SKM-1 (cell line): ENCODE data around the gene TMEM219.
"Not testable (repeated sequence)": the region's sequence is repeated elsewhere in the genome, so short reads cannot be mapped to it uniquely, and the experiment has no call there.

Experiments used
- DNase-seq: peaks from one replicate; lab custom pipeline; 2025; ENCODE audit not compliant: unreplicated experiment; lab: John Stamatoyannopoulos, UW

The TMEM219 gene

DNA sequence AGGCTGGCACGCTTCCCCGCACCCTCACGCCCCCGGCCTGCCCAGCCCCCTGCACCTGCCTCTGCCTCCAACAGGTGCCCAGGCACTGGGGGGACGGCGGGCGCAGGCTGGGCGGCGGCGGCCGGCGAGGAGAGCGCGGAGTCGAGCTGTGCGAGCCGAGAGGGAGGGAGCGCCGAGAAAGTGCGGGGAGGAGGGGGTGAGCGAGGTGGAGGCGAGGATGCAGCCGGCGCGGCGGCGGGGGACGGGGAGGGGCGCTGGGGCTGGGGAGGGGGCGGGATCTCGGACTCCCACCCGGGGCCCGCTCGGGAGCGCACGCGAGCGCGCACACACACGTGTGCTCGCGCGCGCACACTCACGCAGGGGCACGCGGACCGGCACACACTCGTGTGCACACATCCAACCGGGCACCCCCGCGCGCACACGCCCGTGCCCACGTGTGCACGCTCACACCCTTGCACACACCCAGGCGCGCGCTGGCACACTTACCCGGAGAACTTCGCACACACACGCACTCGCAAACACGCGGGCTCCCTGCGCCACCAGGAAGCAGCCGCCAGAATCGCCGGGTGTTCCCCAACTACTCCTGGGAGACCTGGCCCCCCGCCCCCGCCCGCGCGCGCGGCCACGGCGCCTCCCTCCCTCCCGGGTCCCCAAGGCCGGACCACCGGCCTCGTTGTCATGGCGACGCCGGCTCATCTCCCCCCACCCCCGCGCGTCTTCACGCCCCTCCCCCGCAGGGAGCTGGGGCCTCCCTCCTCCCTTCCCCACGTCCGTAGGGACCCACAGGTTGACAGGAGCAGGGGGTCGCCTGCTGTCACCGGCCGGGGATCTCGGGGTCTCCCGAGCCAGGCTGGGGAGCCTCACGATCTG is 49.2 kb downstream of the TMEM219 start, which contains the start of gene DOC2A:
TSS of gene DOC2A (minus strand) at position 184 of the 870 bp plus-strand sequence. CDS start 805 bp downstream, outside the sequence.
- no peak for DNase-seq

DNA sequence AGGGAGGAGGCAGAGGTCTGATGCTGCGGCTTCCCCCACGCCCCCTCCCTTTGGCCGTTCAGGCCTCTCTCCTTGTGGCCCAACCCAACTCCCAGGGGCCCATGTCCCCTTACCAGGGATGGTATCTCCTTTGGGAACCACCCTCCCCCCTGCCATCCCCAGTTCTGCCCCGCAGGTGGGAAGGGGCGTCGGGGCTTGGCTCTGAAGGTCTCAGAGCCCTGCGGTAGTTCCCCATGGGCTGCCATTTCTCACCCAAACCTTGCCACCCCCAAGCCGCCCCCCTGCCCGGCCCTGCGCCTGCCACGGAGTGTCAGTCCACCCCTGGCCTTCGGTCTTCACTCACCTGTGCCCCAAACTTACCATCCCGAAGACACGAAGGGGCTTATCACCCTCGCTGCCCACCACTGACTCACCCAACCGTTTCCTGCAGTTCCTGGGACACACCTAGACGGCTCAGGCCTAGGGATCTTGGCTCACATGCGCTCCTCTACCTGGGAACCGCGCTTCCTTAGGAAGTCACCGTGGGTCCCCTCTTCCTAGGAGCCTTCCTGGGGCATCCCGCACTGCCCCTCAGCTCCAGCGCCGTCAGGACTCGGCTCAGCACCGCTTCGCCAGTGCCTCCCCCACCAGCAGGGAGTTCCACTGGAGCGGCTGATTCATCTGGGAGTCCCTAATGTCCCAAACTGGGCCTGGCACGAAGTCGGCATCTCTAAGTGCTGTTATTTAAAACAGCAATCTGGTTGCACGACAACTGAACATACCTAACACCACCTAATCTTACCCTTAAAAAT is 50.0 kb downstream of the TMEM219 start:
- DNase-seq = no peak

DNA sequence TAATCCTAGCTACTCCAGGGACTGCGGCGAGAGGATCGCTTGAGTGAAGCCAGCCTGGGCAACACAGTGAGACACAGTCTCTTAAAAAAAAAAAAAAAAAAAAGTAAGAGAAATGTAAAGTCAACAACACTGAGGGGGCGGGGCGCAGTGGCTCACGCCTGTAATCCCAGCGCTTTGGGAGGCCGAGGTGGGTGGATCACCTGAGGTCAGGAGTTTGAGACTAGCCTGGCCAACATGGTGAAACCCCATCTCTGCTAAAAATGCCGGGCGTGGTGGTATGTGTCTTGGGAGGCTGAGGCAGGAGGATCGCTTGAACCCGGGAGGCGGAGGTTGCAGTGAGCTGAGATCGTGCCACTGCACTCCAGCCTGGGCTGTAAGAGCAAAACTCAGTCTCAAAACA is 50.7 kb downstream of the TMEM219 start:
- DNase-seq = not testable (repeated sequence)

DNA sequence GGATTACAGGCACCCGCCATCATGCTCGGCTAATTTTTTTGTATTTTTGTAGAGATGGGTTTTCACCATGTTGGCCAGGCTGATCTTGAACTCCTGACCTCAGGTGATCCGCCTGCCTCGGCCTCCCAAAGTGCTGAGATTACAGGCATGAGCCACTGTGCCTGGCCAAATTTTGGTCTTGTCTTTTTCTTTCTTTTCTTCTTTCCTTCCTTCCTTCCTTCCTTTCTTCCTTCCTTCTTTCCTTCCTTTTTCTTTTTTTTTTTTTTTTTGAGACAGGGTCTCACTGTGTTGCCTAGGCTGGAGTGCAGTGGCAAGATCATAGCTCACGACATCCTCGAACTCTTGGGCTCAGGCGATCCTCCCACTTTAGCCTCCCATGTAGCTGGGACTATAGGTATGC is 53.6 kb downstream of the TMEM219 start:
- not testable (repeated sequence) for DNase-seq

DNA sequence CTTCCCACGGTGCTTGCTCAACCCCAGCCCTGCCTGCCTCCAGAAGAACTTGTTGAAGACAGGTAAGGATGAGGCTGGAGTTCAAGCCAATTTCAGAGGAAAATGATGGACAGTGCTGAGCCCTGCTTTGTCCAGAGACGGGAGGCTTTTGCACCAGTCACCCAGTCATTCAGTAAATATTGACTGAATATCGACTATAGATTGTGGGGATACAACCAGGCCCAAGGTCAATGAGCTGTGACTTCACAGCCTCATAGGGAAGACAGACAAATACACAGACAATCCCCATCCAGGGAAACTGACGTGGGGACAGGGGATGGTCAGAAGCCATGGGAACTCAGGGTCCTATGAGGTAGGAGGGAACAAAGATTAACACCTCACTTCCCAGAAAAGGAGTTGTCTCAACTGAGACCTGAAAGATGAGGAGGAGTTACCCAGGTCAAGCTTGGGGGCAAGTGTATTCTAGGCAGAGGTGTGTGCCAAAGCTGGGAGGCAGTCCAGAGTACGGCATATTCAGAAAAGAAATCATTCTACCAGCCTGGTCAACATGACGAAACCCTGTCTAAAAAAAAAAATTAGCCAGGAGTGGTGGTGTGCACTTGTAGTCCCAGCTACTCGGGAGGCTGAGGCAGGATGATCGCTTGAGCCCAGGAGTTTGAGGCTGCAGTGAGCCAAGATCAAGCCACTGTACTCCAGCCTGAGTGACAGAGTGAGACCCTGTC is 54.8 kb downstream of the TMEM219 start:
- DNase-seq = no peak

DNA sequence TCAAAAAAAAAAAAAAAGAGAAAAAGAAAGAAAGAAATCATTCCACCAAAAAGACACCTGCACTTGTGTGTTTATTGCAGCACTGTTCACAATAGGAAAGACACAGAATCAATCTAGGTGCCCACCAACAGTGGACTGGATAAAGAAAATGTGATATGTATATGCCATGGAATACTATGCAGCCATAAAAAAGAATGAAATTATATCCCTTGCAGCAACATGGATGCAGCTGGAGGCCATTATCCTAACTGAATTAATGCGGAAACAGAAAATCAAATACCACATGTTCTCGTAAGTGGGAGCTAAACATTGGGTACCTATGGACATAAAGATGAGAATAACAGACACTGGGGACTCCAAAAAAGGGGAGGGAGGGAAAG is 55.4 kb downstream of the TMEM219 start:
- DNase-seq = no peak

DNA sequence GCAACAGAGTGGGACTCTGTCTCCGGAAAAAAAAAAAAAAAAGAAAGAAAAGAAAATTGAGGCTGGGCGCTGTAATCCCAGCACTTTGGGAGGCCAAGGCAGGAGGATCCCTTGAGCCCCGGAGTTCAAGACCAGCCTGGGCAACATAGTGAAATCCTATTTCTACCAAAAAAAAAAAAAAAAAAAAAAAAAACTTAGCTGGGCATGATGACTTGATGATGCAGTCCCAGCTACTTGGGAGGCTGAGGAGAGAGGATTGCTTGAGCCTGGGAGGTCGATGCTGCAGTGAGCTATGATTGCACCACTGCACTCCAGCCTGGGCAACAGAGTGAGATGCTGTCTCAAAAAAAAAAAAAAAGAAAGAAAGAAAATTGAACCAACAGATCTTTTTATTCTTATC is 56.1 kb downstream of the TMEM219 start:
- DNase-seq = not testable (repeated sequence)

DNA sequence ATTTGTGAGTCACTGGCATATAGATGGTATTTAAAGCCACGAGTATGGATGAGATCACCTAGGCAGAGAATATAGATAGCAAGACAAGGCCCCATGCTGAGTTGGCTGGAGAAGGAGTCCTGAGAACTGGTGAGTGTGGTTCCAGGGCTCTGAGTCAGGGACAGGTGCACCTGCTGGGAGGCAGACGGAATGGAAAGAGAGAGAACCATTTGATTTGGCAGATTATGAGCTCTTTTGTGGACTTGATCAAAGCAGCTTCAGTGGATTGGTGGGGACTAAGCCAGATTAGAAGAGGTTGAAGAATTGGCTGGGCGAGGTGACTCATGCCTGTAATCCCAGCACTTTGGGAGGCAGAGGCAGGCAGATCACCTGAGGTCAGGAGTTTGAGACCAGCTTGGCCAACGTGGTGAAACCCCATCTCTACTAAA is 56.9 kb downstream of the TMEM219 start:
- DNase-seq = no peak
